Measurements from ENCODE around the gene RAB31.
"Not testable (repeated sequence)": the region's sequence is repeated elsewhere in the genome, so short reads cannot be mapped to it uniquely, and the experiment has no call there.

The RAB31 gene

GRCh38 chr18:9842448-9842847 is 134.3 kb downstream of the RAB31 start:
- Mint-ChIP-seq H3K27ac (no peak overlapping the region), H3K27me3 (no peaks in the 10 kb centered on the region), H3K4me3 (no peak overlapping the region), H3K4me1 (ENCODE audit: low read depth) (peaks cover 13% of the 10 kb centered on the region), H3K36me3 (ENCODE audit: low read depth) (peaks cover 95% of the 10 kb centered on the region), H3K9me3 (no peaks in the 10 kb centered on the region)
- intact Hi-C loops (cut with micrococcal nuclease) = no loop called here

- Mint-ChIP-seq H3K36me3 (ENCODE audit: low read depth) (peaks cover 95% of the 10 kb centered on the region), H3K9me3 (no peaks in the 10 kb centered on the region)
These were observed 137.2 kb downstream of the RAB31 start for GRCh38 chr18:9845256-9845655.

GRCh38 chr18:9846162-9846925 is 138.2 kb downstream of the RAB31 start:
- peaks cover 98% of the 10 kb centered on the region for H3K36me3 Mint-ChIP-seq (ENCODE audit: low read depth)
- H3K4me3 Mint-ChIP-seq = no peak overlapping the region
- peaks cover 52% of the 10 kb centered on the region for H3K4me1 Mint-ChIP-seq (ENCODE audit: low read depth)
- intact Hi-C loops (cut with micrococcal nuclease) = no loop called here
- peak overlapping the region; percentile 1 for H3K27ac Mint-ChIP-seq
- H3K27me3 Mint-ChIP-seq = no peaks in the 10 kb centered on the region
- H3K9me3 Mint-ChIP-seq = no peaks in the 10 kb centered on the region

More at GRCh38 chr18:9845256-9845655, 137.2 kb downstream of the RAB31 start:
- Mint-ChIP-seq H3K4me1 (ENCODE audit: low read depth) (peaks cover 41% of the 10 kb centered on the region), H3K27me3 (no peaks in the 10 kb centered on the region), H3K27ac (no peak overlapping the region), H3K4me3 (no peak overlapping the region)
- intact Hi-C loops (cut with micrococcal nuclease) = no loop called here

GRCh38 chr18:9848170-9848879 is 140.2 kb downstream of the RAB31 start:
- Mint-ChIP-seq H3K27me3 (no peaks in the 10 kb centered on the region), H3K36me3 (ENCODE audit: low read depth) (peaks cover 90% of the 10 kb centered on the region), H3K4me3 (no peak overlapping the region), H3K4me1 (ENCODE audit: low read depth) (peaks cover 57% of the 10 kb centered on the region), H3K27ac (peak overlapping the region; percentile 88), H3K9me3 (no peaks in the 10 kb centered on the region)
- intact Hi-C loops (cut with micrococcal nuclease) = no loop called here

GRCh38 chr18:9849407-9850283 is 141.5 kb downstream of the RAB31 start:
- Mint-ChIP-seq H3K36me3 (ENCODE audit: low read depth) (peaks cover 88% of the 10 kb centered on the region), H3K27ac (peak overlapping the region; percentile 88), H3K9me3 (no peaks in the 10 kb centered on the region), H3K4me1 (ENCODE audit: low read depth) (peaks cover 64% of the 10 kb centered on the region), H3K27me3 (no peaks in the 10 kb centered on the region), H3K4me3 (peak overlapping the region; percentile 55)
- intact Hi-C loops (cut with micrococcal nuclease) = no loop called here

GRCh38 chr18:9850309-9850708 is 142.2 kb downstream of the RAB31 start:
- intact Hi-C loops (cut with micrococcal nuclease) = no loop called here
- no peaks in the 10 kb centered on the region for H3K9me3 Mint-ChIP-seq
- H3K4me1 Mint-ChIP-seq (ENCODE audit: low read depth) = peaks cover 70% of the 10 kb centered on the region
- H3K36me3 Mint-ChIP-seq (ENCODE audit: low read depth) = peaks cover 88% of the 10 kb centered on the region
- peak overlapping the region; percentile 88 for H3K27ac Mint-ChIP-seq
- H3K27me3 Mint-ChIP-seq = no peaks in the 10 kb centered on the region
- no peak overlapping the region for H3K4me3 Mint-ChIP-seq

- intact Hi-C loops (cut with micrococcal nuclease) = no loop called here
- H3K9me3 Mint-ChIP-seq = no peaks in the 10 kb centered on the region
- peaks cover 87% of the 10 kb centered on the region for H3K36me3 Mint-ChIP-seq (ENCODE audit: low read depth)
- H3K27ac Mint-ChIP-seq = no peak overlapping the region
- H3K4me1 Mint-ChIP-seq (ENCODE audit: low read depth) = peaks cover 80% of the 10 kb centered on the region
- no peaks in the 10 kb centered on the region for H3K27me3 Mint-ChIP-seq
- no peak overlapping the region for H3K4me3 Mint-ChIP-seq
These were observed 143.4 kb downstream of the RAB31 start for GRCh38 chr18:9851511-9851910.

GRCh38 chr18:9852266-9853081 is 144.4 kb downstream of the RAB31 start:
- no peak overlapping the region for H3K27ac Mint-ChIP-seq
- peaks cover 84% of the 10 kb centered on the region for H3K36me3 Mint-ChIP-seq (ENCODE audit: low read depth)
- H3K27me3 Mint-ChIP-seq = no peaks in the 10 kb centered on the region
- no peak overlapping the region for H3K4me3 Mint-ChIP-seq
- intact Hi-C loops (cut with micrococcal nuclease) = no loop called here
- H3K9me3 Mint-ChIP-seq = no peaks in the 10 kb centered on the region
- H3K4me1 Mint-ChIP-seq (ENCODE audit: low read depth) = peaks cover 71% of the 10 kb centered on the region

- H3K4me3 Mint-ChIP-seq = no peak overlapping the region
- H3K27ac Mint-ChIP-seq = no peak overlapping the region
- H3K9me3 Mint-ChIP-seq = no peaks in the 10 kb centered on the region
- no peaks in the 10 kb centered on the region for H3K27me3 Mint-ChIP-seq
- H3K36me3 Mint-ChIP-seq (ENCODE audit: low read depth) = peaks cover 84% of the 10 kb centered on the region
- H3K4me1 Mint-ChIP-seq (ENCODE audit: low read depth) = peaks cover 50% of the 10 kb centered on the region
- intact Hi-C loops (cut with micrococcal nuclease) = no loop called here
These were observed 146.9 kb downstream of the RAB31 start for GRCh38 chr18:9854801-9855676.

- no peak overlapping the region for H3K27ac Mint-ChIP-seq
- intact Hi-C loops (cut with micrococcal nuclease) = no loop called here
- H3K36me3 Mint-ChIP-seq (ENCODE audit: low read depth) = peaks cover 84% of the 10 kb centered on the region
- peaks cover 43% of the 10 kb centered on the region for H3K4me1 Mint-ChIP-seq (ENCODE audit: low read depth)
- H3K4me3 Mint-ChIP-seq = no peak overlapping the region
- no peaks in the 10 kb centered on the region for H3K27me3 Mint-ChIP-seq
- no peaks in the 10 kb centered on the region for H3K9me3 Mint-ChIP-seq
These were observed 147.6 kb downstream of the RAB31 start for GRCh38 chr18:9855681-9856080.

GRCh38 chr18:9856092-9856491 is 148.0 kb downstream of the RAB31 start:
- Mint-ChIP-seq H3K27me3 (no peaks in the 10 kb centered on the region), H3K4me3 (no peak overlapping the region), H3K4me1 (ENCODE audit: low read depth) (peaks cover 39% of the 10 kb centered on the region), H3K36me3 (ENCODE audit: low read depth) (peaks cover 84% of the 10 kb centered on the region), H3K9me3 (no peaks in the 10 kb centered on the region), H3K27ac (no peak overlapping the region)
- intact Hi-C loops (cut with micrococcal nuclease) = no loop called here

GRCh38 chr18:9857479-9857998 is 149.4 kb downstream of the RAB31 start:
- intact Hi-C loops (cut with micrococcal nuclease); H3K27ac Mint-ChIP-seq; H3K27me3 Mint-ChIP-seq; H3K4me3 Mint-ChIP-seq; H3K9me3 Mint-ChIP-seq: not testable (repeated sequence)
- peaks cover 34% of the 10 kb centered on the region for H3K4me1 Mint-ChIP-seq (ENCODE audit: low read depth)
- H3K36me3 Mint-ChIP-seq (ENCODE audit: low read depth) = peaks cover 93% of the 10 kb centered on the region

Data from dendritic cell treated with granulocyte-macrophage colony-stimulating factor and Interleukin-4, amounts not matched to agents 40 ng/mL and 50 ng/mL, for 4 days (primary cell).